Left cardiac atrium (tissue), 4 donors: Measurements from ENCODE around the gene SLC4A11. TPM values are rescaled to one million over a fixed set of nuclear protein-coding genes. Genes with fewer than 3 reads are reported as not detected.
A peak's percentile ranks its signal among the peaks of the same experiment; 100 is the strongest.
"Not testable (repeated sequence)": the region's sequence is repeated elsewhere in the genome, so short reads cannot be mapped to it uniquely, and the experiment has no call there.

Experiments
- ATAC-seq, 2 donors: fragments of 200-7000 bp; cut with Tn5 transposase; one replicate each; pipeline ENCODE4 v1.9.1; 2020; ENCODE audit warnings: mild to moderate bottlenecking in 2 of 2, moderate library complexity in 2 of 2
- DNase-seq: peaks from one replicate; pipeline ENCODE4 v3.0.0-alpha.2; 2020
- intact Hi-C, 2 donors: fragments of 100-400 bp; cut with DNase I; formaldehyde crosslinking; loops; one replicate each; pipeline versions ENCODE4 v1.14.1 to v1.15.1; 2022 to 2023
- total RNA-seq, 2 donors: library from RNA; stranded (reverse); fragmentation: NEBNext Ultra II Directional; extraction: Animal tissue kit (Norgen Biotek cat#: 25700); gene quantifications; one replicate each; pipeline ENCODE4 v1.2.1, GENCODE V29; 2021
- donor health status: DM: no; HTN: yes; CAD: no.
- donor health status: DM: no; HTN: yes; CAD: no; lungs with severe emphysema.
- donor health status: DM: yes; HTN: yes; CAD: no.
- donor health status: Dilated cardiomyopathy.

The SLC4A11 gene
- total RNA-seq, 2 donors from 2014 or later, result 0.52 to 0.68 TPM

- ATAC-seq (no peak), DNase-seq (no peak)
- intact Hi-C loops, result no loop called here
Measured at GRCh38 chr20:3231889-3232588, 7.0 kb downstream of the SLC4A11 start.

GRCh38 chr20:3231116-3231515 is 7.9 kb downstream of the SLC4A11 start:
- ATAC-seq, result no peak
- no peak for DNase-seq
- intact Hi-C loops, result no loop called here

GRCh38 chr20:3229798-3230197 is 9.2 kb downstream of the SLC4A11 start:
- DNase-seq (no peak), ATAC-seq (no peak)
- intact Hi-C loops, result no loop called here

- intact Hi-C loops, result no loop called here
Measured at GRCh38 chr20:3229158-3229557, 9.8 kb downstream of the SLC4A11 start.

GRCh38 chr20:3228750-3229032 is 10.3 kb downstream of the SLC4A11 start:
- ATAC-seq (no peak), DNase-seq (no peak)
- intact Hi-C loops, result no loop called here

More at GRCh38 chr20:3229158-3229557, 9.8 kb downstream of the SLC4A11 start:
- DNase-seq (no peak), ATAC-seq (no peak)

GRCh38 chr20:3227936-3228749 is 10.8 kb downstream of the SLC4A11 start:
- DNase-seq, result no peak
- no peak for ATAC-seq
- intact Hi-C loops, result no loop called here

GRCh38 chr20:3227506-3227905 is 11.5 kb downstream of the SLC4A11 start:
- ATAC-seq (no peak), DNase-seq (no peak)
- intact Hi-C loops, result no loop called here

- intact Hi-C loops, result no loop called here
- DNase-seq (no peak), ATAC-seq (no peak)
Measured at GRCh38 chr20:3226864-3227263, 12.1 kb downstream of the SLC4A11 start.

- DNase-seq (no peak), ATAC-seq (no peak)
- intact Hi-C loops, result no loop called here
Measured at GRCh38 chr20:3226093-3226492, 12.9 kb downstream of the SLC4A11 start.

GRCh38 chr20:3224681-3225421 is 14.1 kb downstream of the SLC4A11 start:
- DNase-seq, result no peak
- intact Hi-C loops, result loop anchor here in 1 of 2 donors (5.0 kb wide), 1 partner anchor 92 kb away; no protein-coding TSS in a partner anchor
- no peak for ATAC-seq

- DNase-seq (no peak), ATAC-seq (no peak)
- intact Hi-C loops, result loop anchor here in 1 of 2 donors (5.0 kb wide), 1 partner anchor 93 kb away; no protein-coding TSS in a partner anchor
Measured at GRCh38 chr20:3223994-3224680, 14.9 kb downstream of the SLC4A11 start.

GRCh38 chr20:3223651-3223993 is 15.4 kb downstream of the SLC4A11 start:
- DNase-seq, result no peak
- intact Hi-C loops, result loop anchor here in 1 of 2 donors (5.0 kb wide), 1 partner anchor 94 kb away; no protein-coding TSS in a partner anchor
- ATAC-seq, result no peak

GRCh38 chr20:3222635-3223600 is 16.1 kb downstream of the SLC4A11 start:
- DNase-seq (no peak), ATAC-seq (peak; percentile 21 to 79)
- intact Hi-C loops, result loop anchor here in 1 of 2 donors (5.0 kb wide), 1 partner anchor 94 kb away; no protein-coding TSS in a partner anchor

- ATAC-seq (no peak), DNase-seq (no peak)
- intact Hi-C loops, result loop anchor here in 1 of 2 donors (5.0 kb wide), 1 partner anchor 96 kb away; no protein-coding TSS in a partner anchor
Measured at GRCh38 chr20:3221398-3222226, 17.4 kb downstream of the SLC4A11 start.

GRCh38 chr20:3218307-3218988 is 20.5 kb downstream of the SLC4A11 start:
- DNase-seq (peak; percentile 66), ATAC-seq (peak; percentile 78 to 85)
- intact Hi-C loops, result no loop called here

GRCh38 chr20:3215359-3215917 is 23.6 kb downstream of the SLC4A11 start:
- DNase-seq, ATAC-seq, intact Hi-C loops: not testable (repeated sequence)
